Midbrain (tissue), 1 donor: ENCODE results near the gene ADRM1.

Source experiments
- DNase-seq: peaks from one replicate; lab custom pipeline; 2025; lab: John Stamatoyannopoulos, UW

ADRM1 gene

DNA sequence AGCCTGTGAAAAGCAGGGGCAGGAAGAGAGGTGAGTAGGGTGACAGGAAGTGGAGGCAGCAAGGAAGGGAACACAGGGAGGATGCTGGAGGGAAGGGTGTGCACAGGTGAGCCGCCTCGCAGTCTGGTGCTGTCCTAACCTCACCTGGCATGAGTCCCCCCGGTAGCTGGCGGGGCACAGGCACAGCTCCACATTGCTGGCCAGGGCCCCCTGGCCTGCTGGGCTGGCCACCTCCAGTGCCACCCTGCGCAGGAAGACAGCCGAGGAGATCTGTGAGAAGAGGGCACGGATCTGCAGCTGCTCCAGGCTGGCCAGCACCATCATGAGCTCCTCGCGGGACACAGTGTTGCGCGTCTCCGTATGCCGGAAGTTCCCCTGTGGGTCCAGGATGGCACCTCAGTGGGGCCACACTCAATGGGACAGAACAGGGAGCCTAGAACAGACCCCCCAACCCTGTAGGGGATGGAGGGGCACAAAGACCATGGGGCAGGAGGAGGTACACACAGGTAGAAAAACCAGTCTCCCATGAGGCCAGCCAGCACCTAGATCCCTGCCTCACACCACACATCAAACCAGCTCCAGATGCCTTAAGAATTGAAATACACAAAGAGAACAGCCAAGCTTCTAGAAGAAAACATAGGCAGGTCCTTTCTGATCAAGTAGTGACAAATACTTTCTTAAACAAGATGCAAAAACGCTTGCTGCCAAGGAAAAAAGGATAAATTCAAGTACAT, 22.5 kb downstream of the ADRM1 start:
- DNase-seq: no peak

- no peak for DNase-seq
Measured at GRCh38 chr20:62326559-62326958, 23.8 kb downstream of the ADRM1 start.

- DNase-seq: no peak
Measured at GRCh38 chr20:62326959-62327725, 24.3 kb downstream of the ADRM1 start.

- DNase-seq: no peak
Measured at GRCh38 chr20:62327726-62328495, 25.1 kb downstream of the ADRM1 start.

DNA sequence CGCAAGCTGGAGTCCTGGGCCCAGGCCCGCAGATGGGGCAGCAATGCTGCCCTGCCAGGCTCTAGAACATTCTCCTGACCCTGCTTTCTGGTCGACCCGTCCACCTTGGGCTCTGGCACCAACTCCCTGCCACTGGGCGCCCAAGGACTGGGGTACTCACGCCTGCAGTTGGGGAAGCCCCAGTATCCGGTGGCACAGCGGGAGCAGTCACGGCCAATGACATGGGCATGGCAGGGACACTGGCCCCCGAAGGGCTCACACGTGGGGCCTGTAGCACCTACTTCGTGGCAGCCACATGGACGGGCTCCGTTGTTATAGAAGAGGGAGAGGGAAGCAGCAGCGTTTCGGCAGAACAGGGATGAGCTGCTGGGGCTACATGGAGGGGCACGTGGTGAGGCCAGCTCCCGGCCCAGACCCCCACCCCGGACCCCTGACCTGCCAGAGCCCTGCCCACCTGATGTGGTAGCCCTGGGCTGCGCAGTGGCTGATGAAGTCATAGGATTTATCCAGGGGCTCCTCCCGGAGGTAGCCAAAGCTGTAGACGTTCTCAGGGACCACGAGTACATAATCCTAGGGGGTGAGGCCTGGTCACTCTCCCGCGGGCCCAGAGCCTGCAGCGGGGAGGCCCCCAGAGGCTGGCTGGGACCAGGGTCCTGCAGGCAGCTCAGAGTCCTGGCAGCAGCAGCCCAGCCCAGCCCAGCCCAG, 26.0 kb downstream of the ADRM1 start:
- DNase-seq: no peak

DNA sequence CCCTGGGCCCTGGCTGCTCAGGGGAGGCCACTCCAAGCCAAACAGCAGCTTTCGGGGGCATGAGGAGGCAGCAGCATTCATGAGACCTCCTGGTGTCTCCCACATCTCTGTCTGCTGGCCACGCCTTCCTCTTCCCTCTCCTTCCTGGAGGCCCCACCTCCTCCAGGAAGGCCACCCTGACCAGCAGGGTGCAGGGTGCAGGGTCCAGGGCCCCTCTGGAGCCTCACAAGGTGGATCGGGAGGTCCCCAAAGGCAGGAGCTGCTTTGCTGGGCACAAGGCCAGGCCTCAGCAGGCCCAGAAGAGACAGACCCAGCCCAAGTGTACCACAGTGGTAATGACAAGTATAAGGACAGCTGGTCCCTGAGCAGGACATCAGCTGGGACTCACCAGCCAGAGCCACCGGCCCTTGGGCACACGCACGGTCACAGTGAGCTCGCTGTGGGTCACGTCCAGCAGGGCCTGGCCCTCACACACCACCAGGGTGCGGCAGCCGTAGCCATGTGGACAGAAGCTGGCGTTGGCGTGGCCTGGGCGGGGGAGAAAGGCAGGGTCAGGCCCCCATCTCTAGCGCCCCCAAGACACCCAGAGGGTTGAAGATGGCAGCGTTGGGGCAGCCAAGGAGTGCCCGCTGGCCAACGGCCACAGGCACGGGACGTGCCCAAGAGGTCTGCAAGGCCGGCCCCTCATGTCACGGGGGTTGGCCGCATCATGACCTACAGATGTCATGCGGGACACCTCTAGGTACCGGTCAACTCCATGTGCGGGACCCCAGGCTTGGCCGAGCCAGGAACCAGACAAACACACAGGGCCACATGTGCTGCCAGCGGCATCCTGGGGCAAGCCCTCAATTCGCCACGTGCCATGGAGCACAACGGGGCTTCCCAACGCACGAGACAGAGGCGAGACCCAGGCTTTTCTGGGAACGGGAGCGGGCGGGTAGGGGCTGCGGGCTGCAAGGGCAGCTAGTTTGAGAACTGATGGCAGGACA, 26.9 kb downstream of the ADRM1 start:
- DNase-seq: no peak

DNA sequence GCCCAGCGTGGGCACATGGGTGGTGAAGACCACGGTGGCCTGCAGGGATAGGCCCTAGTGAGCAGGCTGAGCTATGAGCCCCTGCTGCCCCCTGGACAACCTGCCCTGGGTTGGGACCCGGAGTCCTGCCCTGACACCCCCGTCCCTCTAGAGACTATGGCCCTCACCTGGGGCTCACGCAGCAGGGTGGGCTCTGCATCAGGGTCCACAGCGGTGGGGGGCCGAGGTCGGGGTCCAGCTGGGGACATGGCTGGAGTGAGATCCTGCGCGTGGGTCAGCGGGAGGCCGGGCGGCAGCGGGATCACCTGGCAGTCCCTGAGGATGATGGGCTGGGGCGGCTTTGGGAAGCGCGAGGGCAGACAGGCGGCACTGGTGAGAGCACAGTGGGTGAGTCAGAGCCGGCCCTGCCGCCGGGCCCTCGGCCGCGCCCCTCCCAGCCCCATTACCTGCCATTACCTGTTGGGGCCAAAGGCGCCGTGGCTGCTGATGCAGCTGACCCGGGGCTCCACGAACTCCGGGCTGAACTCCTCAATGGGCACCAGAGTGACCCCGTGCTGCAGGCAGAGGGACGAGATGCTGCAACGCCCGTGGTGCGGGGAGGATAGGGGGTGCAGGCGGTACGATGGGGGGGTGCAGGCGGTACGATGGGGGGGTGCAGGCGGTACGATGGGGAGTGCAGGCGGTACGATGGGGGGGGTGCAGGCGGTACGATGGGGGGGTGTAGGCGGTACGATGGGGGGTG, 27.9 kb downstream of the ADRM1 start:
- no peak for DNase-seq

GRCh38 chr20:62331347-62331746, 28.6 kb downstream of the ADRM1 start:
- no peak for DNase-seq

DNA sequence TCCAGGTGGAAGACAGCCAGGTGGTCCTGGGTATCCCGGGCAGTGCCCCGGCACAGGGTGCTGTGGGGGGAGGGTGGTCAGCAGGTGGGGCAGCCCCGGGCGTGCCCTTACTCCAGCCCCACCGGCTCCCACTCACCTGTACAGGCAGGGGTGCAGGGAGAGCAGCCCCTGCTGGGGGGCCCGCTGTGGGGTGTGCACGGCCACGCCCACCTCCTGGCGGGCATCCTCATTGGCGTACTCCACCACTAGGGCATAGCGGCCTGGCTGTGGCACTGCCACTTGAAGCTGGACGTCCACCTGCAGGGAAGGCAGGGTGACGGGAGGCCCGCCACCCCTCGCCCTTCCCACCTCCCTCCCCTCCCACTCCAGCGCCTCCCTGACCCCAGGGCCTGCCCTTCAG, 29.6 kb downstream of the ADRM1 start:
- DNase-seq: no peak

DNA sequence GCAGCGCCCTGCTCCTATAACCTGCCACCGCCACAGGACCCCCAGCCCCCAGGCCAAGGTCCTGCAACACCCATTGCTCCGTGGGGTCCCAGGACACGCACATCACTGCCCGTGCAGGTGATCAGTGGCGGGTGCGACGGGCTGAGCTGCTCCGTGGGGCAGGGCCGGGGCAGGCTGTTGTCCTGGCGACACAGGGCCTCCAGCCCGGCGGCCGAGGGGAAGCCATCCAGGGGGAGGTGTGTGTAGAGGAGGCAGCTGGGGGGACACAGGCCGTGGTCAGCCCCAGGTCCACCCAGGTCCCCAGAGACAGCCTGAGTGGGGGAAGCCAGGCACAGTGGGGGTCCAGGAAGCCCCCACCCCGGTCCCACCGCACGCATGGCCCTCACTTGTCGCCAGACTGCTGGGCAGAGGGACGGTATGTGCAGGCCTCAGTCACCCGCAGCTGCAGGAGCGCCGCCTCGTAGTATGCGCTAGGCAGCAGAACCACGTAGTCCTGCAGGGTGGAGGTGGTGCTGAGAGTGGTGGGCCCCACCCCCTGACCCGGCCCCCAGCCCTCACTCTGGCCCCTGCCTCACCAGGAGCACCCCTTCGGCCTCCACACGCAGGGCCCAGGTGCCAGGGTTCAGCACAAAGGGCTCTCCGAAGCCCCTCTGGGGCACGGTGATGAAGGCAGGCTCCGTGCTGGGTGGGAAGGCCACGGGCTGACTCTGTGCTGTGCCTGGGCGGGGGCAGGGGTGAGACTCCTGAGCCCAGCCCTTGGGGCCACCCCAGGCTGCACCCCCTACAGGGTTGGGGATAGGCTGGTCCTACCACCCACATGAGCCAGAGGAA, 30.4 kb downstream of the ADRM1 start:
- no peak for DNase-seq

GRCh38 chr20:62333820-62334595, 31.2 kb downstream of the ADRM1 start:
- no peak for DNase-seq

GRCh38 chr20:62334881-62335280, 32.1 kb downstream of the ADRM1 start:
- no peak for DNase-seq

- no peak for DNase-seq
Measured at GRCh38 chr20:62335532-62335931, 32.7 kb downstream of the ADRM1 start.

- DNase-seq: no peak
Measured at GRCh38 chr20:62336329-62336728, 33.5 kb downstream of the ADRM1 start.

GRCh38 chr20:62336775-62337557, 34.2 kb downstream of the ADRM1 start:
- DNase-seq: no peak

GRCh38 chr20:62337558-62338293, 34.9 kb downstream of the ADRM1 start:
- DNase-seq: no peak

GRCh38 chr20:62338294-62338620, 35.5 kb downstream of the ADRM1 start:
- no peak for DNase-seq
